ENCODE measurements around the gene XDH. TPM values are rescaled to one million over a fixed set of nuclear protein-coding genes. Genes with fewer than 3 reads are reported as not detected.

XDH gene
- total RNA-seq, 1 experiment from 2014 or later = 0.91 TPM

DNA sequence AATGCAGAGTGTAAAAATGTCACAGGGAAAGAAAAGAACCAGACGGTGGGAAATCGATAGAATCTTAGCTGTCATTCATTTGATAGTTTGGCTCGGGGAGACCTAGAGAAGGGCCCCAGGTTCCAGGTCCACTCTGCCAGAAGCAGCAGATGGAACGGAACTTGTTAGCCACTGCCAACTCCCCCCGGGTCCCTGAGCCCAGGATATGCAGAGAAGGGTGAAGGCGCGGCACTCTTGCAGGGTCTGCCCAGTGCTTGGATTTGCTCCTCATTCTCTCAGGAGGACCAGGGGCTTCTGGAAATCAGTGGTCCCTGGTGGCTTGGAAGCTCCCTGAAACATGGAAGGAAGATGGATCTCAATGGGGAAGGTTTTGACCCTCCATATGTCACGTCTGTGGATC is 11.6 kb upstream of the XDH start:
- intact Hi-C loops (cut with micrococcal nuclease) = no loop called here
- H3K9me2 ChIP-seq (replicated peaks; ENCODE audit: low read length) = no peaks in the 10 kb centered on the region
- no peak overlapping the region for H3K4me2 ChIP-seq (ENCODE audit: low read length)
- no peaks in the 10 kb centered on the region for H3K27me3 ChIP-seq (ENCODE audit: low read length)
- no peaks in the 10 kb centered on the region for H4K20me1 ChIP-seq (ENCODE audit: low read length)
- ChIA-PET POLR2A (ENCODE audit: unreplicated experiment) (no interaction called here), CTCF (no interaction called here)
- H3K4me1 ChIP-seq (ENCODE audit: insufficient read depth, low read length) = peaks cover 21% of the 10 kb centered on the region
- H3K79me2 ChIP-seq (ENCODE audit: low read length) = no peaks in the 10 kb centered on the region
- no peak for ATAC-seq
- DNase-seq = no peak
- H3F3A ChIP-seq (ENCODE audit: low read length, unreplicated experiment) = no peaks in the 10 kb centered on the region
- H3K36me3 ChIP-seq (ENCODE audit: low read depth, low read length) = no peaks in the 10 kb centered on the region
- H3K27ac ChIP-seq (ENCODE audit: low read length) = no peak overlapping the region
- no peak overlapping the region for H3K4me3 ChIP-seq (ENCODE audit: low read length)
- no peak overlapping the region for H2AFZ ChIP-seq (ENCODE audit: low read length)
- H3K9ac ChIP-seq (ENCODE audit: low read length) = no peak overlapping the region
- no peaks in the 10 kb centered on the region for H3K9me3 ChIP-seq (ENCODE audit: low read length)
- no TSS peak for BruUV-seq (replicated peaks)
- TF ChIP-seq EZH2phosphoT487 (IDR thresholded peaks at IDR 0.05; ENCODE audit: borderline replicate concordance, low read length) = no peak
- TF ChIP-seq EZH2 (IDR thresholded peaks at IDR 0.05; ENCODE audit: low read length, unreplicated experiment) = no peak
- TF ChIP-seq, protein P1, sequence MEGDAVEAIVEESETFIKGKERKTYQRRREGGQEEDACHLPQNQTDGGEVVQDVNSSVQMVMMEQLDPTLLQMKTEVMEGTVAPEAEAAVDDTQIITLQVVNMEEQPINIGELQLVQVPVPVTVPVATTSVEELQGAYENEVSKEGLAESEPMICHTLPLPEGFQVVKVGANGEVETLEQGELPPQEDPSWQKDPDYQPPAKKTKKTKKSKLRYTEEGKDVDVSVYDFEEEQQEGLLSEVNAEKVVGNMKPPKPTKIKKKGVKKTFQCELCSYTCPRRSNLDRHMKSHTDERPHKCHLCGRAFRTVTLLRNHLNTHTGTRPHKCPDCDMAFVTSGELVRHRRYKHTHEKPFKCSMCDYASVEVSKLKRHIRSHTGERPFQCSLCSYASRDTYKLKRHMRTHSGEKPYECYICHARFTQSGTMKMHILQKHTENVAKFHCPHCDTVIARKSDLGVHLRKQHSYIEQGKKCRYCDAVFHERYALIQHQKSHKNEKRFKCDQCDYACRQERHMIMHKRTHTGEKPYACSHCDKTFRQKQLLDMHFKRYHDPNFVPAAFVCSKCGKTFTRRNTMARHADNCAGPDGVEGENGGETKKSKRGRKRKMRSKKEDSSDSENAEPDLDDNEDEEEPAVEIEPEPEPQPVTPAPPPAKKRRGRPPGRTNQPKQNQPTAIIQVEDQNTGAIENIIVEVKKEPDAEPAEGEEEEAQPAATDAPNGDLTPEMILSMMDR (conservative IDR thresholded peaks at IDR 0.05; ENCODE audit: low read depth, low read length) = no peak

DNA sequence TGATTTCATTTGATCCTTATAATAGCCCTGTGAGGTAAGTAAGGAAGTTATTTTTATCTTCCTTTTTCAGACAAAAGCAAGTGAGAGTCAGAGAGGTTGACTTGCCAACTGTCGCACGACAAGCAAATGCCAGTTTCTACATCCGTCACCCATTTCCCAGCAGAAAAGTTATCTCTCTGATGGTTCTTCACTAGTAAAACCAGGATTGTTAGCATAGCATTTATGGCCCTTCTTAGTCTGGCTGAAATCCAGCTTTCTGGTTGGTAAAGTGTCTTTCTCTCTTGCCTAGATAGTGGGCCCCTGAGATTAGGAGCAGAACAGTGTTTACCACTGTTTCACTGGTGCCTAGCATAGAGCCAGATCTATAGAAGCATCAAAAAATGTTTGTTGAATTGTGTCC is 7.1 kb upstream of the XDH start:
- Histone ChIP-seq H3K36me3 (ENCODE audit: low read depth, low read length) (no peaks in the 10 kb centered on the region), H2AFZ (ENCODE audit: low read length) (no peak overlapping the region), H3K4me1 (ENCODE audit: insufficient read depth, low read length) (0 out of 2 replicates have a peak, but pooled peaks cover 2% of the 10 kb centered on the region), H3K4me3 (ENCODE audit: low read length) (no peak overlapping the region), H3K4me2 (ENCODE audit: low read length) (no peak overlapping the region), H3K79me2 (ENCODE audit: low read length) (no peaks in the 10 kb centered on the region), H3K9me2 (replicated peaks; ENCODE audit: low read length) (no peaks in the 10 kb centered on the region), H3F3A (ENCODE audit: low read length, unreplicated experiment) (no peaks in the 10 kb centered on the region), H3K27ac (ENCODE audit: low read length) (no peak overlapping the region), H3K9ac (ENCODE audit: low read length) (no peak overlapping the region), H3K27me3 (ENCODE audit: low read length) (no peaks in the 10 kb centered on the region), H3K9me3 (ENCODE audit: low read length) (no peaks in the 10 kb centered on the region), H4K20me1 (ENCODE audit: low read length) (no peaks in the 10 kb centered on the region)
- DNase-seq (no peak), ATAC-seq (no peak)
- no peak for TF ChIP-seq EZH2phosphoT487 (IDR thresholded peaks at IDR 0.05; ENCODE audit: borderline replicate concordance, low read length)
- no peak for TF ChIP-seq EZH2 (IDR thresholded peaks at IDR 0.05; ENCODE audit: low read length, unreplicated experiment)
- TF ChIP-seq, protein P1 (conservative IDR thresholded peaks at IDR 0.05; ENCODE audit: low read depth, low read length) = no peak
- intact Hi-C loops (cut with micrococcal nuclease) = no loop called here
- CTCF ChIA-PET = no interaction called here
- POLR2A ChIA-PET (ENCODE audit: unreplicated experiment) = no interaction called here
- BruUV-seq (replicated peaks) = no TSS peak

DNA sequence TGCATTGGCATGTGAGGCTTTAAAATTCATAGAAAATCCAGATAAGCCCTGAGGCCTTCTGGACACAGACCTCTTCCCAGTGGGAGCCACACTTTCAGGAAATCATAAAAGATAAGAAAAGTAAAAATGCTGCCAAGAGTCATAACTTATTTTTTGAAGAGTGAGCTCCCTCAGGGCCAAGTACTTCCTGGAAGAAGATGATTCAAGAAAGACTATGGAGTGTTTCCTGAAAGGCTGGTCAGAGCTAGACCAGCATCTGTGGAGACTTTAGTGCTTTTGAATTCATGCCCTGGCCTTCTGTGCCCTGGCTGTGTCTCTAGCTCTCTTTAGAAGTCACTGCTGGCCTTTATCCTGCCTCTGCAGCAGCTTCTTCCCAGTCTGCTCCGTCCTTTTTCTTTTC is 6.4 kb upstream of the XDH start:
- no peak overlapping the region for H3K9ac ChIP-seq (ENCODE audit: low read length)
- CTCF ChIA-PET = no interaction called here
- no peak overlapping the region for H2AFZ ChIP-seq (ENCODE audit: low read length)
- no peaks in the 10 kb centered on the region for H3K79me2 ChIP-seq (ENCODE audit: low read length)
- POLR2A ChIA-PET (ENCODE audit: unreplicated experiment) = interaction anchor here (0.7 kb wide), 1 partner anchor 20 kb away, joined by 7 read pairs; no protein-coding TSS in a partner anchor
- DNase-seq = peak; percentile 43
- no peaks in the 10 kb centered on the region for H3K9me3 ChIP-seq (ENCODE audit: low read length)
- no peaks in the 10 kb centered on the region for H4K20me1 ChIP-seq (ENCODE audit: low read length)
- H3K27me3 ChIP-seq (ENCODE audit: low read length) = no peaks in the 10 kb centered on the region
- no peak overlapping the region for H3K4me3 ChIP-seq (ENCODE audit: low read length)
- peak; percentile 37; the same call in 1 of the 2 replicates for ATAC-seq
- H3K4me1 ChIP-seq (ENCODE audit: insufficient read depth, low read length) = 0 out of 2 replicates have a peak, but pooled peaks cover 8% of the 10 kb centered on the region
- intact Hi-C loops (cut with micrococcal nuclease) = no loop called here
- H3K27ac ChIP-seq (ENCODE audit: low read length) = no peak overlapping the region
- TF ChIP-seq EZH2 (IDR thresholded peaks at IDR 0.05; ENCODE audit: low read length, unreplicated experiment) = no peak
- H3K4me2 ChIP-seq (ENCODE audit: low read length) = no peak overlapping the region
- H3K9me2 ChIP-seq (replicated peaks; ENCODE audit: low read length) = no peaks in the 10 kb centered on the region
- no peaks in the 10 kb centered on the region for H3K36me3 ChIP-seq (ENCODE audit: low read depth, low read length)
- H3F3A ChIP-seq (ENCODE audit: low read length, unreplicated experiment) = no peaks in the 10 kb centered on the region
- BruUV-seq (replicated peaks) = no TSS peak
